Effector memory CD8-positive, alpha-beta T cell (primary cell): ENCODE results near the gene CYTH3.

Experiments used
- ATAC-seq: fragments of 150-1000 bp; cut with Tn5 transposase; replicated peaks from 2 replicates; pipeline ENCODE4 v1.10.0; 2021; ENCODE audit warnings: mild to moderate bottlenecking, moderate library complexity
- DNase-seq, 3 experiments: peaks; one replicate each; pipeline ENCODE4 v3.0.0; 2021
- H3K27ac Mint-ChIP-seq, 2 donors: one replicate each; pipeline ENCODE4 v1.8.0; 2022; ENCODE audit warnings: mild to moderate bottlenecking in 2 of 2, mixed read lengths in 2 of 2, moderate library complexity in 2 of 2
- H3K27me3 Mint-ChIP-seq, 2 donors: one replicate each; pipeline ENCODE4 v1.8.0; 2022; ENCODE audit warnings: mixed read lengths in 2 of 2
- H3K36me3 Mint-ChIP-seq: one replicate; pipeline ENCODE4 v1.8.0; 2022; ENCODE audit warnings: mild to moderate bottlenecking, moderate library complexity, mixed read lengths; ENCODE audit not compliant: insufficient read depth
- H3K4me1 Mint-ChIP-seq, 2 donors: one replicate each; pipeline ENCODE4 v1.8.0; 2022; ENCODE audit warnings: low read depth in 2 of 2, mixed read lengths in 2 of 2
- H3K4me3 Mint-ChIP-seq, 2 donors: one replicate each; pipeline ENCODE4 v1.8.0; 2022; ENCODE audit warnings: mild to moderate bottlenecking in 2 of 2, mixed read lengths in 2 of 2, moderate library complexity in 2 of 2
- H3K9me3 Mint-ChIP-seq, 2 donors: one replicate each; pipeline ENCODE4 v1.8.0; 2022; ENCODE audit warnings: mixed read lengths in 2 of 2

The CYTH3 gene

DNA sequence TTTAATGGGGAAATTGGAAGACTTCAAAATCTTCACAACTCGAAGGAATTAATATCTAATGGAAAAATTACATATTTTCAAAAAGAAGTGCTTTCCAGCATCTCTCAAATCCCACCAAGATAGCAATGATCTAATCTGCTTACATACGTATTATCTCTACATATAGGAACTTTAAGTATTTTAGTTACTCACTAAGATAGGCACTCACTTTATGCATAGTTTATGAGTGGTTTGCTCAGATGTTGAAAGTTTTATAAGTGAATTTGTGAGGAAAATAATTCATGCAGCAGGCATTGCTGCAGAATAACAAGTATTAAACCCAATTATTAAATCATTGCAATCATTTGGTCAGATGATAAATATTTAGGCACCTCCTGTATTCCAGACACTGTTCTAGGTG, 2.3 kb upstream of the CYTH3 start:
- peaks cover 6% of the 10 kb centered on the region for H3K36me3 Mint-ChIP-seq
- ATAC-seq (no peak), DNase-seq (no peak)
- no peaks in the 10 kb centered on the region for H3K9me3 Mint-ChIP-seq
- peaks cover 0 to 12% of the 10 kb centered on the region in 2 donors for H3K27me3 Mint-ChIP-seq
- no peak overlapping the region for H3K4me3 Mint-ChIP-seq
- no peak overlapping the region for H3K27ac Mint-ChIP-seq
- peaks cover 19 to 21% of the 10 kb centered on the region in 2 donors for H3K4me1 Mint-ChIP-seq

DNA sequence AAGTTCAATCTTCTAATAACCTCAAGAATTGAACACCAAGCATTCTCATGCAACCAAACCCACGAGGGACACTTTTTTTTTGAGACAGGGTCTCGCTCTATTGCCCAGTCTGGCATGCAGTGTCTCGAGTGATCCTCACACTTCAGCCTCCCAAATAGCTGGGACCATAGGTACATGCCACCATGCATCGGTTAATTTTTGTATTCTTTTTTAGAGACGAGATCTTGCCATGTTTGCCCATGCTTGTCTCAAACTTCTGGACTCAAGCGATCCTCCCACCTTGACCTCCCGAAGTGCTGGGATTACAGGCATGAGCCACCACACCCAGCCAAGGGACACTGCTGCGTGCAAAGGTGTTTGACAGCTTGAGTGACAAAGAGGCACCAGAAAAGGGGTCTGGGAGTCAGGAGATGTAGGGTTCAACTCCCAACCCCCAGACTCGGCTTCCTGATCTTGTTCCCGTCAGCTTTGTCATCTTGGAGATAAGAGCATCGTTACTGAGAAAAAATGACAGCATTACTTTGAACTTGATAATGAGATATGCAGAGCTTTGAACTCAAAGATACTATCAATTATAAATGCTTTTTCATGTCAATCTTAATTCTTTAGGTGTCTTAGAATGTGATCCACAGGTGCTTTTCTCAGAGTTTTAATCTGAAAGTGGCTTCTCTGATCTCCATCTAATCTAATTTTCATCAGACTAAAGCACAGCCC, 1.6 kb upstream of the CYTH3 start:
- Mint-ChIP-seq H3K36me3 (peaks cover 6% of the 10 kb centered on the region), H3K27ac (no peak overlapping the region), H3K4me3 (peak overlapping the region; percentile 80 to 93), H3K27me3 (peaks cover 0 to 12% of the 10 kb centered on the region in 2 donors), H3K9me3 (no peaks in the 10 kb centered on the region), H3K4me1 (peaks cover 21 to 24% of the 10 kb centered on the region in 2 donors)
- DNase-seq (no peak), ATAC-seq (no peak)

DNA sequence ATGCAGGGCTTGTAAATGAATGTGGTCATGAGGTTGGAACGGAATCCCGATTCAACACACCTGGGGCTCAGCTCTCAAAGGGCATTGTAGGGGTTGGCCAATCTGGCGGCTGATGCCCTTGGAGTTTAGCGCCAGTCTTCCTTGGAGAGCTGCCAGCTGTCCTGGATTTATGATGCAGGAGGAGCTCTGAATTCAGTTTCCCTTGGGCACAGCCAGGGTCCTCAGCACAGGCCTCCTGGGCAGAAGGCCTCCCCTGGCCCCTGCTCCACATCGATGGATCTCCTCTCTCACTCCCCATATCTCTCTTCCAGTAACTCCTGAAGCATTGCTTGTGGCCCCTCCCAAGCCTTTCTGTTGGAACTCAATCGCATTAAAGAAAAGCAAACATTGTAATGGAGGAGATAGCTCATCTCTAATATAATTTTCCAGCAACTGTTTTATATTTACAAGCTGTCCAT, 985 bp upstream of the CYTH3 start:
- DNase-seq, result no peak
- H3K9me3 Mint-ChIP-seq, result no peaks in the 10 kb centered on the region
- peaks cover 6% of the 10 kb centered on the region for H3K36me3 Mint-ChIP-seq
- H3K4me1 Mint-ChIP-seq, result peaks cover 21 to 25% of the 10 kb centered on the region in 2 donors
- no peak for ATAC-seq
- peak overlapping the region; percentile 80 to 93 for H3K4me3 Mint-ChIP-seq
- H3K27ac Mint-ChIP-seq, result peak overlapping the region in 1 of 2 donors; percentile 89
- H3K27me3 Mint-ChIP-seq, result peaks cover 0 to 12% of the 10 kb centered on the region in 2 donors

DNA sequence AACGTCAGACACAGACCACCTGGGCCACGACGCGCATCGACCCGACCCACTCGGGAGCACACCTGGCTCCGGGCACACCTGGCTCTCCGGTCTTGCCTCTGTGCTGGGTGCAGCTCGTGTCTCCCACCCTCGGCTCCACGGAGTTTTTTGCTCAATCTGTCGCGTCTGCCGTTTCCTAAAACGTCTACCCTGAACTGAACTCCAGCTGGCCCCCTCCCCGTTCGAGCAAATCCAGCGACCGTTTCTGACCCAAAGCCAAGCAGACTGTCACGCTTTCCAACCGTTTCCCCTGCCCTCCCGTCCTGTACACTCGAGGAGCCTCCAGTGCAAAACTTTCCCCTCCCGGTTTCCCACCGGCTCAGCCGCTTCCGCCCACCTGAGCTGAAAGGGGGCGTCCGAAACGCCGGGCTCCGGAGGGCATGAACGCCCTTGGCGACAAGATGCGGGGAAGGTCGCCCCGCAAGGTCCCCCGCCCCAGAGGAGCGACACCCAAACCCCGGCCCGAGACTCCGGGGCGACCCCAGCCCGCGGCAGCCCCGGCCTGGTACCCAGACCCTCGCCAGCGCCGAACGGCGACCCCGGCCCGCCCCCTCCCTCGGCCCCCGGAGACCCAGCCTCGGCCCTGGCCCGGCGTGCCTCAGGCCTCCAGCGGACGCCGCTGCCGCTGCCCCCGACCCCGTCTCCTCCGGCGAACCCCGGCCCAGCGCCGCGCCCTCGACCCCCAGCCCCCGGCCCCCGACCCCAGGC, 557 bp downstream of the CYTH3 start:
- peak; percentile 16 for ATAC-seq
- peaks cover 6% of the 10 kb centered on the region for H3K36me3 Mint-ChIP-seq
- no peaks in the 10 kb centered on the region for H3K9me3 Mint-ChIP-seq
- H3K27ac Mint-ChIP-seq, result peak overlapping the region; percentile 81 to 84
- H3K4me1 Mint-ChIP-seq, result peaks cover 21 to 30% of the 10 kb centered on the region in 2 donors
- H3K27me3 Mint-ChIP-seq, result peaks cover 0 to 12% of the 10 kb centered on the region in 2 donors
- H3K4me3 Mint-ChIP-seq, result peak overlapping the region; percentile 91 to 93
- DNase-seq, result peak in 1 of 3 experiments; percentile 9

DNA sequence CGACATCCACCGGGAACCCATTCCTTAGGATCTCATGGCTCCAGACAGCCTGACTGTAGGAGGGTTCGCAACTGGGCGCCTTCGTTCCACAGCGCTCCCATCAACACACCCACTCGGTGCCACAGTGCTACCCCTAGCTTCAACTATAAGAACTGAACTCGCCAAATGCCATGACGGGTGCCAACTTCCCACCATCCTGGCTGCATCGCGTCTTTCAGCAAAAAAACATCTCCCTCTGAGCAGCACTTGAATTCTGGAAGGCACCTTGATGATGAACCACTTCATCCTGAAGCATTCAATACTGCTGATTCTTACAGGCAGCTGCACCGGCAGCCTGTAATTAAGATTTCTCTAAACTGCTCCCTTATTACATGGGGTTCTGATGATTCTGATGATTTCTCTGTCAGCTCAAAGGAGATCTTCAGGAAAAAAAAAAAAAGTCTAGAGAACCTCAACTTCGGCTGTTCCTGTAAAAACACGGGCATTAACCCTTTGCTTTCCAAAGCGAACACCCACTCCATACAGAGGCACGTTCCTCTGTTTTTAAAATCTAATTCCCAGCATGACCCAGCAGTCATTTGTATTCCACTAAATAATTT, 1.3 kb downstream of the CYTH3 start:
- H3K4me1 Mint-ChIP-seq, result peaks cover 21 to 35% of the 10 kb centered on the region in 2 donors
- peak overlapping the region; percentile 81 to 84 for H3K27ac Mint-ChIP-seq

DNA sequence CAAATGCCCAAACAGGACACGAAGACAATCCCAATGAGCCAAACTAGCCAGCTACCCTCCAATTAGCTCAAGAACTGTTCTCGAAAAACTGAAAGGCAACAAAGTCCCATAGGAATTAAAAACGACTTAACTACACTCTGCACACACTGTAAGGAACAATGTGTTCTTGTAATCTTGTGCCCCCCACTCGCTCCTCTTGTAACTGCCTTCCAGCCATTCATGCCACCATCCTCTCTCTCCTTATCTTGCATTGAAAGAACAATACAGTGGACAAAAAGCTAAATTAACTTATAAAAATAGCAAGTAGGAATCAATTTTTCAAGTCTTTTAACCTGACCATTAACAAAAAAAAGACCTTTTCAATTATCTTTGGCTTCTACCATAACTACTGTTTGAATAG, 2.9 kb downstream of the CYTH3 start:
- H3K27ac Mint-ChIP-seq, result no peak overlapping the region
- H3K36me3 Mint-ChIP-seq, result peaks cover 6% of the 10 kb centered on the region
- DNase-seq (no peak), ATAC-seq (no peak)
- H3K9me3 Mint-ChIP-seq, result no peaks in the 10 kb centered on the region
- H3K4me3 Mint-ChIP-seq, result no peak overlapping the region
- peaks cover 24 to 40% of the 10 kb centered on the region in 2 donors for H3K4me1 Mint-ChIP-seq
- H3K27me3 Mint-ChIP-seq, result peaks cover 0 to 12% of the 10 kb centered on the region in 2 donors

More for the DNA sequence above, 1.3 kb downstream of the CYTH3 start:
- Mint-ChIP-seq H3K36me3 (peaks cover 6% of the 10 kb centered on the region), H3K9me3 (no peaks in the 10 kb centered on the region), H3K4me3 (peak overlapping the region; percentile 91 to 93), H3K27me3 (peaks cover 0 to 12% of the 10 kb centered on the region in 2 donors)
- ATAC-seq, result peak; percentile 74
- DNase-seq, result peak; percentile 33 to 40 (median 38)

DNA sequence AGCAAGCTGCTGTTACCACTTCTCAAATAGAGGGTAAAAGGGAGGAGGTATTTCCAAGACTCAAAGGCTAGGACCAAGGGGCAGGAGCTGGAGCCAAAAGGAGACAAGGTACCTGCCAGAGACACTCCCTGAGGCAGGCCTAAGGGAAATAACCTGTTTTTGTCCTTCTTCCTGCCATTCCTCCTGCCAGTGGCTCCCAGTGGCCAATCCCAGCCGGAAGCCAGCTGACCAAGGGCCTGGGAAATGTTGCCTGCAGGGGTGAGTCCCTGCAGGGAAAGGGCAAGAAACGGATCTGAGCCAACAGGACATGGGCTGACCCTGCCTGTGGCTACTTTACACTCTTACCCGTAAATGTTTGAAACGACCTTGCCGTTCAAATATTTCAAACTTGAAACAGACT, 3.5 kb downstream of the CYTH3 start:
- Mint-ChIP-seq H3K4me1 (peaks cover 24 to 40% of the 10 kb centered on the region in 2 donors), H3K4me3 (no peak overlapping the region), H3K36me3 (peaks cover 6% of the 10 kb centered on the region), H3K27me3 (peaks cover 0 to 12% of the 10 kb centered on the region in 2 donors), H3K9me3 (no peaks in the 10 kb centered on the region), H3K27ac (peak overlapping the region in 1 of 2 donors; percentile 22)
- DNase-seq, result no peak
- no peak for ATAC-seq

DNA sequence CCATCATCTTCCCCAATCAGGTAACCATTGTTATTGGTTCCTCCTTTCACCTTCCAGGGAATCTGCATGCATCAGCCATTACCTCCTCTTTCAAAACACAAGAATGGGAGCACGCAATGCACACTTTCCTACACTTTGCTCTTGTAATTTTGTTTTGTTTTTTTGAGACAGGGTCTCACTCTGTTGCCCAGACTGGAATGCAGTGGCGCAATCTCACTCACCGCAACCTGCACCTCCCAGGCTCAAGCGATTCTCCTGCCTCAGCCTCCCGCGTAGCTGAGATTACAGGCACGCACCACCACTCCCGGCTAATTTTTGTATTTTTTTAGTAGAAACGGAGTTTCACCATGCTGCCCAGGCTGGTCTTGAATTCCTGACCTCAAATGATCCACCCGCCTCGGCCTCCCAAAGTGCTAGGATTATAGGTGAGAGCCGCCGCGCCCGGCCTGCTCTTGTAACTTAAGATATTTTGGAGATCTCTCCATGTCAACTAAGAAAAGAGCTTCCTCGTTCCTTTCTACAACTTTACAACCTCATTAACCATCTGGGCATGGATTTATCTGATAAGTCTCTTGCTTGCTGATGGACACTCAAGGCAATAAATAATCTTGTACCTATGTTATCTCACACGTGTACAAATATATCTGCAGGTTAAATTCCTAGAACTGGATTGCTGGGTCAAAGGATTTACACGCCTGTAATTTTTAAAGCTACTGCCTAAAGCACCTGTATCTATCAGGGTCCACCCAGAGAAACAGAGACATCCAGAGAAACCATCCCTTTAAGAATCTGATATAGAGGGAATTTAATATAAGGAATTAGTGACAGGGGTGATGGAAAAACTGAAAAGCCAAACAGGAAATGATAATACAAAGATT, 4.2 kb downstream of the CYTH3 start:
- Mint-ChIP-seq H3K27me3 (peaks cover 0 to 12% of the 10 kb centered on the region in 2 donors), H3K27ac (peak overlapping the region in 1 of 2 donors; percentile 22), H3K4me1 (peaks cover 24 to 40% of the 10 kb centered on the region in 2 donors), H3K4me3 (no peak overlapping the region), H3K36me3 (peaks cover 6% of the 10 kb centered on the region), H3K9me3 (no peaks in the 10 kb centered on the region)
- ATAC-seq, result no peak
- no peak for DNase-seq

DNA sequence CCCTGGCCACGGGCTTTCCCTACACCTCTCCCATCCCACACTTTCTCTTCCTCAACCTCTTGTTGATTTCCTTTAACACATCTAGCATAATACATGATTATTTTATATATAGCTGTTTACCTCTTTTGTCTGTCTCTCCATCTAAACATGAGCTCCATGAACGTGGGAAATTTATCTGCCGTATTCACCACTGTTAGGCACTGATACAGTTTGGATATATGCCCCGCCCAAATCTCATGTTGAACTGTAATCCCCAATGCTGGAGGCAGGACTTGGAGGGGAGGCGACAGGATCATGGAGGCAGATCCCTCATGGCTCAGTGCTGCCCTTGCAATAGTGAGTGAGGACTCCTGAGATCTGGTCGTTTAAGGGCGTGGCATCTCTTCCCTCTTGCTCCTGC, 5.7 kb downstream of the CYTH3 start:
- Mint-ChIP-seq H3K4me3 (no peak overlapping the region), H3K9me3 (no peaks in the 10 kb centered on the region), H3K36me3 (peaks cover 5% of the 10 kb centered on the region), H3K27me3 (peaks cover 0 to 12% of the 10 kb centered on the region in 2 donors), H3K4me1 (peaks cover 22 to 43% of the 10 kb centered on the region in 2 donors), H3K27ac (peak overlapping the region in 1 of 2 donors; percentile 76)
- ATAC-seq (no peak), DNase-seq (no peak)

DNA sequence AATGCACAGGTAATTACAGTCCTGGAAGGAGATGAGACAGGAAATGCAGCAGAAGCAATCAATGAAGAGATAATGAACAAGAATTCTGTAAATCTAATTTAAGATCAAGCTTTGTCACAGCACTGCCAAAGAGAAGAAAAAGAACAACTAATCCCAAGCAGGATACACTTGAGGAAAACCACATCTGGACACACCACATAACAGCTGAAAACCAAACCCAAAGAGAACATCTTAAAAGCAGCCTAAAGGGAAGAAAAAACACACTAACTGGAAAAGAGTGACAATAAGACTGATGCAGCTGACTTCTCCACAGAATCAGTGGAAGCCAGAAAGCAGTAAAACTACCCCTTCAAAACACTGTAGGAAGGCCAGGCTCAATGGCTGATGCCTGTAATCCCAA, 10.2 kb downstream of the CYTH3 start:
- ATAC-seq (no peak), DNase-seq (no peak)
- Mint-ChIP-seq H3K36me3 (no peaks in the 10 kb centered on the region), H3K27ac (peak overlapping the region; percentile 18 to 58), H3K9me3 (no peaks in the 10 kb centered on the region), H3K4me3 (no peak overlapping the region), H3K27me3 (no peaks in the 10 kb centered on the region), H3K4me1 (peaks cover 34 to 39% of the 10 kb centered on the region in 2 donors)

DNA sequence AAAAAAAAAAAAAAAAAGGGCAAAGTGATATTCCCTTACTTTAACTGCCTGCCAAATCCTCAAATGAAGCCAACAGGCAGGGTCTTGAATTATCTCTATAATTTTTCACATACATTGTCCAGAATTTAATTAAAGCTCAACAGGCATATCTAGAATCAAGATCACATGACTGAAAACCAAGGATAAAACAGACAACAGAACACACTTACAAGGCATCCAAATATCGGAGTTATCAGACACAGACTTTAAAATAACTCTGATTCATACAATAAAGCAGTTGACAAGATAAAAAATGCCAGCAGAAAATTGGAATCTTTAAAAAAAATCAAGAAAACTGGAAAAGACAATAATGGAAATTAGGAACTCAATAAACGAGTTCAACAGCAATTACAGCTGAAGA, 10.7 kb downstream of the CYTH3 start:
- no peak for DNase-seq
- H3K4me1 Mint-ChIP-seq, result peaks cover 39 to 40% of the 10 kb centered on the region in 2 donors
- peak overlapping the region in 1 of 2 donors; percentile 18 for H3K27ac Mint-ChIP-seq
- no peak for ATAC-seq
- no peaks in the 10 kb centered on the region for H3K36me3 Mint-ChIP-seq
- H3K4me3 Mint-ChIP-seq, result no peak overlapping the region
- H3K27me3 Mint-ChIP-seq, result no peaks in the 10 kb centered on the region
- no peaks in the 10 kb centered on the region for H3K9me3 Mint-ChIP-seq

DNA sequence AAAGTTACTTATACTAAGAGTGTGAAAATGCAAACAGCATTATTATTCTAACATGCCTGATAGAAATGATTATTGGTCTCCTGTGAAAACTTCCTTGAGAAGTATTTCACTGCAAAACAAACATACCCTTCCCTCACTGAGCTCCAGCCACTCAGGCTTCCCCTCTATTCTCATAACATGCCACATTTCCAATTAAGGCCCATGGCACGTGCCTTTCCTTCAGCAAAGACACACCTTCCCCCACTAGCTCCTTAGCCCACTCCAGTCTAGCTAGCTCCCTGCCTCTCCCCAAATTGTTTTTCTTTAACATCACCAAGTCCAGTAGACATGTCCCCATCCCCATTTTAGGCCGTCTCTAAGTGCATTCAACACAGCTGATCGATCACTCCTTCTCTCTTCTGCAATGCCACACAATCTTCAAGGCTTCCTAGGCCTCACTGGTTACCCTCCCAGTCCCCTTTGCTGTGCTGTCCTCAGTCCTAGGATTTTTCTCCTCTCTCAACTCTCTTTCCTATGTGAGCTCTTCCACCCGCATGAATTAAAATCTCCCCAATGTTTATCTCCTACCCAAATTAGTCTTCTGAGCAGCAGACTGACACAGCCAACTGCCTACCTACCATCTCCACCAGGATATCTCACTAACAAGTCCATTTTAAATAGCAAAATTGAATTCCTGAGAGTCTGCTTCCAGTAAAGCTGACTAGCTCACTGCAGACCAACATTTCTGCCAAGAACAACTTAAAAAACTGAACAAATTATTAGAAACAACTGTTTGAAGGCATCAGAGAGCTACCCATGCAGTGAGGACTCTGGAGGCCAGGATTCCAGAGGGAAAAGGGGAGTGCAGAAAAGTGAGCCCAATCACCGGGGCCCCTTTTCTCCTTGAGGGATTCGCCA, 11.9 kb downstream of the CYTH3 start:
- Mint-ChIP-seq H3K9me3 (no peaks in the 10 kb centered on the region), H3K4me1 (peaks cover 43 to 47% of the 10 kb centered on the region in 2 donors), H3K36me3 (no peaks in the 10 kb centered on the region), H3K27ac (peak overlapping the region; percentile 18 to 22), H3K4me3 (no peak overlapping the region), H3K27me3 (no peaks in the 10 kb centered on the region)
- no peak for DNase-seq
- ATAC-seq, result no peak
